Measurements from ENCODE around the gene HOXD13. TPM values are rescaled to one million over a fixed set of nuclear protein-coding genes. Genes with fewer than 3 reads are reported as not detected.

HOXD13 gene
- polyA plus RNA-seq, 1 donor from 2014 or later, result not detected

GRCh38 chr2:176104316-176105077 lies 12.0 kb downstream of the HOXD13 start:
- H3K27ac ChIP-seq (ENCODE audit: low read length), result no peak overlapping the region
- no peaks in the 10 kb centered on the region for H3F3A ChIP-seq (ENCODE audit: insufficient read depth, low read length, poor library complexity, severe bottlenecking)
- no peak overlapping the region for H3K4me2 ChIP-seq (ENCODE audit: low read length)
- H3K9me2 ChIP-seq (ENCODE audit: insufficient read depth, low read length), result no peaks in the 10 kb centered on the region
- peaks cover 7% of the 10 kb centered on the region for H3K9me3 ChIP-seq (ENCODE audit: low read length)
- H3K79me2 ChIP-seq (replicated peaks; ENCODE audit: insufficient read depth, low read length), result no peaks in the 10 kb centered on the region
- H4K20me1 ChIP-seq (ENCODE audit: insufficient read depth), result no peaks in the 10 kb centered on the region
- TF ChIP-seq EP300 (conservative IDR thresholded peaks at IDR 0.05; ENCODE audit: poor library complexity, severe bottlenecking), result no peak
- TF ChIP-seq MXI1 (conservative IDR thresholded peaks at IDR 0.05; ENCODE audit: poor library complexity, severe bottlenecking), result no peak
- peak; percentile 78 for TF ChIP-seq EZH2 (IDR thresholded peaks at IDR 0.05; ENCODE audit: borderline replicate concordance, insufficient read depth, low read length, poor library complexity, severe bottlenecking)
- no peaks in the 10 kb centered on the region for H3K36me3 ChIP-seq (ENCODE audit: insufficient read depth, low read length)
- H3K27me3 ChIP-seq (ENCODE audit: insufficient read depth, low read depth, low read length), result peaks cover 96% of the 10 kb centered on the region
- H3K9ac ChIP-seq (ENCODE audit: low read length), result no peak overlapping the region
- no peak overlapping the region for H3K4me3 ChIP-seq (ENCODE audit: low read length)
- no peak overlapping the region for H2AFZ ChIP-seq (ENCODE audit: low read depth, low read length)

- H3K36me3 ChIP-seq (ENCODE audit: insufficient read depth, low read length), result no peaks in the 10 kb centered on the region
- TF ChIP-seq, protein P1, sequence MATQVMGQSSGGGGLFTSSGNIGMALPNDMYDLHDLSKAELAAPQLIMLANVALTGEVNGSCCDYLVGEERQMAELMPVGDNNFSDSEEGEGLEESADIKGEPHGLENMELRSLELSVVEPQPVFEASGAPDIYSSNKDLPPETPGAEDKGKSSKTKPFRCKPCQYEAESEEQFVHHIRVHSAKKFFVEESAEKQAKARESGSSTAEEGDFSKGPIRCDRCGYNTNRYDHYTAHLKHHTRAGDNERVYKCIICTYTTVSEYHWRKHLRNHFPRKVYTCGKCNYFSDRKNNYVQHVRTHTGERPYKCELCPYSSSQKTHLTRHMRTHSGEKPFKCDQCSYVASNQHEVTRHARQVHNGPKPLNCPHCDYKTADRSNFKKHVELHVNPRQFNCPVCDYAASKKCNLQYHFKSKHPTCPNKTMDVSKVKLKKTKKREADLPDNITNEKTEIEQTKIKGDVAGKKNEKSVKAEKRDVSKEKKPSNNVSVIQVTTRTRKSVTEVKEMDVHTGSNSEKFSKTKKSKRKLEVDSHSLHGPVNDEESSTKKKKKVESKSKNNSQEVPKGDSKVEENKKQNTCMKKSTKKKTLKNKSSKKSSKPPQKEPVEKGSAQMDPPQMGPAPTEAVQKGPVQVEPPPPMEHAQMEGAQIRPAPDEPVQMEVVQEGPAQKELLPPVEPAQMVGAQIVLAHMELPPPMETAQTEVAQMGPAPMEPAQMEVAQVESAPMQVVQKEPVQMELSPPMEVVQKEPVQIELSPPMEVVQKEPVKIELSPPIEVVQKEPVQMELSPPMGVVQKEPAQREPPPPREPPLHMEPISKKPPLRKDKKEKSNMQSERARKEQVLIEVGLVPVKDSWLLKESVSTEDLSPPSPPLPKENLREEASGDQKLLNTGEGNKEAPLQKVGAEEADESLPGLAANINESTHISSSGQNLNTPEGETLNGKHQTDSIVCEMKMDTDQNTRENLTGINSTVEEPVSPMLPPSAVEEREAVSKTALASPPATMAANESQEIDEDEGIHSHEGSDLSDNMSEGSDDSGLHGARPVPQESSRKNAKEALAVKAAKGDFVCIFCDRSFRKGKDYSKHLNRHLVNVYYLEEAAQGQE (IDR thresholded peaks at IDR 0.05; ENCODE audit: borderline replicate concordance), result no peak
- TF ChIP-seq CTCF (IDR thresholded peaks at IDR 0.05; ENCODE audit: poor library complexity, severe bottlenecking), result no peak
- no peak for TF ChIP-seq EZH2 (IDR thresholded peaks at IDR 0.05; ENCODE audit: borderline replicate concordance, insufficient read depth, low read length, poor library complexity, severe bottlenecking)
- TF ChIP-seq EP300 (conservative IDR thresholded peaks at IDR 0.05; ENCODE audit: poor library complexity, severe bottlenecking), result no peak
- no peak for TF ChIP-seq SMC3 (conservative IDR thresholded peaks at IDR 0.05; ENCODE audit: poor library complexity)
- no peak for TF ChIP-seq TAF1 (IDR thresholded peaks at IDR 0.05; ENCODE audit: low read depth)
- no peak for TF ChIP-seq RAD21 (conservative IDR thresholded peaks at IDR 0.05)
- TF ChIP-seq POLR2AphosphoS5 (IDR thresholded peaks at IDR 0.05), result no peak
- no peak for TF ChIP-seq MXI1 (conservative IDR thresholded peaks at IDR 0.05; ENCODE audit: poor library complexity, severe bottlenecking)
- H3K9me2 ChIP-seq (ENCODE audit: insufficient read depth, low read length), result no peaks in the 10 kb centered on the region
- no peaks in the 10 kb centered on the region for H3F3A ChIP-seq (ENCODE audit: insufficient read depth, low read length, poor library complexity, severe bottlenecking)
- H3K79me2 ChIP-seq (replicated peaks; ENCODE audit: insufficient read depth, low read length), result no peaks in the 10 kb centered on the region
- peaks cover 5% of the 10 kb centered on the region for H3K9me3 ChIP-seq (ENCODE audit: low read length)
- no peak overlapping the region for H2AFZ ChIP-seq (ENCODE audit: low read depth, low read length)
- no peak overlapping the region for H3K4me2 ChIP-seq (ENCODE audit: low read length)
- H3K4me3 ChIP-seq (ENCODE audit: low read length), result no peak overlapping the region
- H4K20me1 ChIP-seq (ENCODE audit: insufficient read depth), result no peaks in the 10 kb centered on the region
- H3K27me3 ChIP-seq (ENCODE audit: insufficient read depth, low read depth, low read length), result peaks cover 96% of the 10 kb centered on the region
- H3K9ac ChIP-seq (ENCODE audit: low read length), result no peak overlapping the region
- no peak overlapping the region for H3K27ac ChIP-seq (ENCODE audit: low read length)
These were observed 12.7 kb downstream of the HOXD13 start for GRCh38 chr2:176105078-176105729.
